VCaP (cell line): ENCODE data around the gene LDLRAD4.
A peak's percentile ranks its signal among the peaks of the same experiment; 100 is the strongest.

Source experiments
- H3K27ac ChIP-seq: fragments of 450-650 bp; 2 replicates; pipeline ENCODE4 v1.5.1; 2017
- TF ChIP-seq, protein P1 (sequence below): fragments of 450-650 bp; conservative IDR thresholded peaks from 2 replicates; pipeline ENCODE4 v1.5.1; 2017; ENCODE audit warnings: mild to moderate bottlenecking, moderate library complexity

The LDLRAD4 gene

DNA sequence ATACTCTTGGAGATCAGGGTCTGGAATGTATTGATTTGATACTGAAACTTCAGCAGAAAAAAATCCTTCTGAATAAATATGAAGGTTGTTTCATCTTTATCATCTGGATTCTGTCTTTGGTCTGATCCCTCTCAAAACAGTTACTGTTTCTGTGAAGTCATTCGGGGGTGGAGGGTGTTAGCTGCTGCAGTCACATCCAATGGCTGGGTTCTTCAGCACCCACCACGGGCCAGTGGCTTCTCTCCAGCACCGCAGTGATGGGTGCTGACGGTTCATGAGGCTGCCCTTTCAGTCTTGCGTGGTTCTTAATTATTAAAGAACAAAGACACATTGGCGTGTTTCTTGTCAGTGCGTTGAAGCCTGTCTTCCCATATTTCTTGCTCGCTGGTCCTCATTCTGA is 148.0 kb downstream of the LDLRAD4 start:
- no peak overlapping the region for H3K27ac ChIP-seq
- TF ChIP-seq, protein P1, sequence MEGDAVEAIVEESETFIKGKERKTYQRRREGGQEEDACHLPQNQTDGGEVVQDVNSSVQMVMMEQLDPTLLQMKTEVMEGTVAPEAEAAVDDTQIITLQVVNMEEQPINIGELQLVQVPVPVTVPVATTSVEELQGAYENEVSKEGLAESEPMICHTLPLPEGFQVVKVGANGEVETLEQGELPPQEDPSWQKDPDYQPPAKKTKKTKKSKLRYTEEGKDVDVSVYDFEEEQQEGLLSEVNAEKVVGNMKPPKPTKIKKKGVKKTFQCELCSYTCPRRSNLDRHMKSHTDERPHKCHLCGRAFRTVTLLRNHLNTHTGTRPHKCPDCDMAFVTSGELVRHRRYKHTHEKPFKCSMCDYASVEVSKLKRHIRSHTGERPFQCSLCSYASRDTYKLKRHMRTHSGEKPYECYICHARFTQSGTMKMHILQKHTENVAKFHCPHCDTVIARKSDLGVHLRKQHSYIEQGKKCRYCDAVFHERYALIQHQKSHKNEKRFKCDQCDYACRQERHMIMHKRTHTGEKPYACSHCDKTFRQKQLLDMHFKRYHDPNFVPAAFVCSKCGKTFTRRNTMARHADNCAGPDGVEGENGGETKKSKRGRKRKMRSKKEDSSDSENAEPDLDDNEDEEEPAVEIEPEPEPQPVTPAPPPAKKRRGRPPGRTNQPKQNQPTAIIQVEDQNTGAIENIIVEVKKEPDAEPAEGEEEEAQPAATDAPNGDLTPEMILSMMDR: no peak

DNA sequence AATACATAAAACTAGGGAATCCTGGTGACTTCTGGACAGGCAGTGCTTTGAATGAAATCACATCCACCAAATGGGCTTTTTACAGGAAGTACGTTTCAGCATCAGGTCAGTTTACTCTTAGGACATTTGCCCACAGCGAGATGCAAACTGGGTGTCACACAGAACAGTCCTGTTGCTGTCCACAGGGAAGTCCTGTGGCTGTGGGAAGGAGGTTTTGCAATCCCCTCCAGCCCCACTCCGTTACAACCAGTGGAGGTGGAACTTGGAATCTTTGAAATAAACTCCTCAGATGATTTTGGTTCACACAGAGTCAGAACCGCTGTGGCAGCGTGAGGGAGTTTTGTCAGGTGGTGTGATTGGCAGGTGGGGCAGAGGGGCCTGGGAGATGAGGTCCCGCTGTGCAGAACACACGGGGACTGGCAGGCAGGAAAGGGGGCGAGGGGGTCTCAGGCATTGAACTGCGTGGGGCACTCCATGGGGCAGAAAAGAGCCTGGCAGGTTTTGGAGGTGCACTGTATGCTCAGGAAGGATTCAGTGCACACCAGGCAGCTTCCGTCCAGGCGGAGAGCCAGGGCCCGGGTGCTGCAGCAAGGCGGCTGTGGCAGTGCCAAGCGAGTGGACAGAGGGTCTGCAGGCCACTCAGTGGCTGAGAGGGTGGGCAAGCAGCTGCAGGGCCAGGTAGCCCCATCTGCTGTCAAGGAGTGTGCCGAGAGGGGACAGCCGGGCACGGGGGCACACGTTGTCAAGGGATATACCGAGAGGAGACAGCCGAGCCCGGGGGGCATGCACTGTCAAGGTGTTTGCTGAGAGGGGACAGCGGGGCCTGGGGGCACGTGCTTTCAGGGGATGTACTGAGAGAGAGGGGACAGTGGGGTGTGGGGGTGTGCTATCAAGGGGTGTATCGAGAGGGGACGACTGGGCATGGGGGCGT is 148.7 kb downstream of the LDLRAD4 start:
- TF ChIP-seq, protein P1: no peak

GRCh38 chr18:13368080-13368813 is 149.7 kb downstream of the LDLRAD4 start:
- H3K27ac ChIP-seq: no peak overlapping the region; the same call in 1 of the 2 replicates
- TF ChIP-seq, protein P1: no peak

More for the DNA sequence above, 148.7 kb downstream of the LDLRAD4 start:
- no peak overlapping the region for H3K27ac ChIP-seq

GRCh38 chr18:13369353-13369752 is 150.8 kb downstream of the LDLRAD4 start:
- peak overlapping the region; percentile 70 for H3K27ac ChIP-seq

GRCh38 chr18:13369756-13370510 is 151.4 kb downstream of the LDLRAD4 start:
- TF ChIP-seq, protein P1: no peak
- H3K27ac ChIP-seq: peak overlapping the region; percentile 70

More at GRCh38 chr18:13369353-13369752, 150.8 kb downstream of the LDLRAD4 start:
- TF ChIP-seq, protein P1: no peak

DNA sequence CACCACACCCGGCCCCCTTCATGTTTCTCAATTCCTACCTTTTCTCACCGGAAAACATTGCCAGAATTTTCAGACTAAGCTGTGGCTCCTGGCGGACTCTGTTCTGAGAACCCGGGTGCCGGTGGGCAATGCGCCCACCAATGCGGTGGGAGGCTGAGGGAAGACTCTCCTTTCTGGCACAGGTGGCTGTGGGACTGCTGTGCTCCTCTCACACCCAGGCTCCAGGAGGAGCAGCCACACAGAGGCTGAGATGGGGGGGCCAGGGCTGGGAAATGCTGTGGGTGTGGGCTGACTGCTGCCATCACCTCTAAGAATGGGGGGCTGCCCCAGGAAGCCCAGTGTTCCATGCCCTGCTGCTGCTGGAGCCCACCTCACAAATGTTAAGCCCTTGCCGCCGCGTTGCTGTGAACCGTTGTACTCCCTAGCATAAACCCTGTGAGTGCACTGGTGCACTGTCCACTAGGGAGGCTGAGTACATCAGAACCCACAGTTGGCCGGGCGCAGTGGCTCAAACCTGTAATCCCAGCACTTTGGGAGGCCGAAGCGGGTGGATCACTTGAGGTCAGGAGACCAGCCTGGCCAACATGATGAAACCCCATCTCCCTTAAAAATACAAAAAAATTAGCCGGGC is 152.6 kb downstream of the LDLRAD4 start:
- no peak overlapping the region for H3K27ac ChIP-seq
- TF ChIP-seq, protein P1: no peak
